Activated CD8-positive, alpha-beta memory T cell treated with anti-CD3 and anti-CD28 coated beads, Interleukin-2, amount 10 ng/mL, durations not matched to agents 7 days and 5 days (primary cell): ENCODE data around the gene PAX2. TPM values are rescaled to one million over a fixed set of nuclear protein-coding genes. Genes with fewer than 3 reads are reported as not detected.
A peak's percentile ranks its signal among the peaks of the same experiment; 100 is the strongest.

Experiments used
- ATAC-seq: fragments of 150-1000 bp; cut with Tn5 transposase; one replicate; pipeline ENCODE4 v1.10.0; 2021; ENCODE audit warnings: moderate library complexity
- CTCF ChIA-PET: fragments of 350-600 bp; sonication (Branson Sonifier 250); formaldehyde crosslinking; loops from one replicate; lab custom pipeline; 2021; ENCODE audit warnings: antibody characterized with exemption; lab: Charles Lee
- DNase-seq: peaks from one replicate; pipeline ENCODE4 v3.0.0-alpha.2; 2020
- H3K27ac Mint-ChIP-seq: one replicate; pipeline ENCODE4 v1.8.0; 2021; ENCODE audit warnings: mild to moderate bottlenecking, mixed read lengths
- H3K27me3 Mint-ChIP-seq: one replicate; pipeline ENCODE4 v1.8.0; 2021; ENCODE audit warnings: mixed read lengths
- H3K36me3 Mint-ChIP-seq: one replicate; pipeline ENCODE4 v1.8.0; 2021; ENCODE audit warnings: mild to moderate bottlenecking, mixed read lengths
- H3K4me1 Mint-ChIP-seq: one replicate; pipeline ENCODE4 v1.8.0; 2021; ENCODE audit warnings: mixed read lengths
- H3K4me3 Mint-ChIP-seq: one replicate; pipeline ENCODE4 v1.8.0; 2021; ENCODE audit warnings: mild to moderate bottlenecking, moderate library complexity, mixed read lengths
- H3K9me3 Mint-ChIP-seq: one replicate; pipeline ENCODE4 v1.8.0; 2022; ENCODE audit warnings: low read depth, mixed read lengths
- total RNA-seq, 2 experiments: library from RNA; stranded (reverse); gene quantifications; one replicate each; pipeline ENCODE4 v1.2.3, GENCODE V29; 2021

PAX2 gene
- total RNA-seq, 2 experiments from 2014 or later, result not detected

- CTCF ChIA-PET, result no interaction called here
- Mint-ChIP-seq H3K27ac (no peak overlapping the region), H3K4me3 (no peak overlapping the region), H3K4me1 (no peaks in the 10 kb centered on the region), H3K36me3 (no peaks in the 10 kb centered on the region), H3K9me3 (no peaks in the 10 kb centered on the region), H3K27me3 (peaks cover 78% of the 10 kb centered on the region)
- DNase-seq (no peak), ATAC-seq (no peak)
These were observed 72.0 kb downstream of the PAX2 start for GRCh38 chr10:100817268-100817839.

- ATAC-seq (no peak), DNase-seq (no peak)
- H3K27me3 Mint-ChIP-seq, result peaks cover 80% of the 10 kb centered on the region
- H3K9me3 Mint-ChIP-seq, result no peaks in the 10 kb centered on the region
- no peaks in the 10 kb centered on the region for H3K4me1 Mint-ChIP-seq
- CTCF ChIA-PET, result no interaction called here
- no peaks in the 10 kb centered on the region for H3K36me3 Mint-ChIP-seq
- H3K27ac Mint-ChIP-seq, result no peak overlapping the region
- H3K4me3 Mint-ChIP-seq, result no peak overlapping the region
These were observed 74.0 kb downstream of the PAX2 start for GRCh38 chr10:100819424-100819823.

- peaks cover 78% of the 10 kb centered on the region for H3K27me3 Mint-ChIP-seq
- no peaks in the 10 kb centered on the region for H3K9me3 Mint-ChIP-seq
- ATAC-seq (no peak), DNase-seq (no peak)
- peaks cover 4% of the 10 kb centered on the region for H3K4me1 Mint-ChIP-seq
- H3K4me3 Mint-ChIP-seq, result no peak overlapping the region
- CTCF ChIA-PET, result interaction anchor here (0.9 kb wide), 1 partner anchor 12 kb away, joined by 3 read pairs; no protein-coding TSS in a partner anchor
- H3K36me3 Mint-ChIP-seq, result no peaks in the 10 kb centered on the region
- H3K27ac Mint-ChIP-seq, result no peak overlapping the region
These were observed 77.8 kb downstream of the PAX2 start for GRCh38 chr10:100823194-100823593.

- Mint-ChIP-seq H3K4me3 (no peak overlapping the region), H3K4me1 (peaks cover 14% of the 10 kb centered on the region), H3K9me3 (no peaks in the 10 kb centered on the region), H3K27ac (no peak overlapping the region), H3K36me3 (no peaks in the 10 kb centered on the region), H3K27me3 (peaks cover 83% of the 10 kb centered on the region)
- no peak for DNase-seq
- CTCF ChIA-PET, result interaction anchor here (1.2 to 2.2 kb wide), 3 partner anchors 9 to 173 kb away, joined by 3 to 7 read pairs (median 7); no protein-coding TSS in a partner anchor
- ATAC-seq, result no peak
These were observed 79.5 kb downstream of the PAX2 start for GRCh38 chr10:100824886-100825285.

GRCh38 chr10:100825325-100825875 lies 80.0 kb downstream of the PAX2 start:
- H3K4me3 Mint-ChIP-seq, result no peak overlapping the region
- H3K4me1 Mint-ChIP-seq, result peaks cover 18% of the 10 kb centered on the region
- H3K36me3 Mint-ChIP-seq, result no peaks in the 10 kb centered on the region
- no peaks in the 10 kb centered on the region for H3K9me3 Mint-ChIP-seq
- ATAC-seq (no peak), DNase-seq (no peak)
- H3K27ac Mint-ChIP-seq, result no peak overlapping the region
- CTCF ChIA-PET, result interaction anchor here (1.4 to 2.2 kb wide), 3 partner anchors 11 to 172 kb away, joined by 7 read pairs; no protein-coding TSS in a partner anchor
- H3K27me3 Mint-ChIP-seq, result peaks cover 84% of the 10 kb centered on the region

GRCh38 chr10:100826031-100826651 lies 80.8 kb downstream of the PAX2 start:
- no peak overlapping the region for H3K27ac Mint-ChIP-seq

GRCh38 chr10:100826661-100826982 lies 81.2 kb downstream of the PAX2 start:
- H3K4me3 Mint-ChIP-seq, result peak overlapping the region; percentile 18

More at GRCh38 chr10:100826031-100826651, 80.8 kb downstream of the PAX2 start:
- Mint-ChIP-seq H3K27me3 (peaks cover 85% of the 10 kb centered on the region), H3K9me3 (no peaks in the 10 kb centered on the region), H3K36me3 (no peaks in the 10 kb centered on the region), H3K4me3 (no peak overlapping the region), H3K4me1 (peaks cover 21% of the 10 kb centered on the region)
- CTCF ChIA-PET, result interaction anchor here (1.4 to 2.2 kb wide), 3 partner anchors 11 to 171 kb away, joined by 7 read pairs; no protein-coding TSS in a partner anchor
- no peak for ATAC-seq
- DNase-seq, result no peak

GRCh38 chr10:100826983-100827818 lies 81.8 kb downstream of the PAX2 start:
- peak; percentile 50 for ATAC-seq
- Mint-ChIP-seq H3K36me3 (no peaks in the 10 kb centered on the region), H3K4me3 (peak overlapping the region; percentile 66), H3K27me3 (peaks cover 84% of the 10 kb centered on the region), H3K9me3 (no peaks in the 10 kb centered on the region), H3K4me1 (peaks cover 24% of the 10 kb centered on the region), H3K27ac (no peak overlapping the region)
- CTCF ChIA-PET, result interaction anchor here (0.7 kb wide), 1 partner anchor 21 kb away, joined by 3 read pairs; no protein-coding TSS in a partner anchor
- peak; percentile 46 for DNase-seq

More at GRCh38 chr10:100826661-100826982, 81.2 kb downstream of the PAX2 start:
- ATAC-seq, result peak; percentile 4
- no peak for DNase-seq
- H3K27me3 Mint-ChIP-seq, result peaks cover 84% of the 10 kb centered on the region
- peaks cover 21% of the 10 kb centered on the region for H3K4me1 Mint-ChIP-seq
- no peaks in the 10 kb centered on the region for H3K9me3 Mint-ChIP-seq
- CTCF ChIA-PET, result interaction anchor here (1.4 to 2.1 kb wide), 2 partner anchors 83 to 171 kb away, joined by 7 read pairs; no protein-coding TSS in a partner anchor
- H3K36me3 Mint-ChIP-seq, result no peaks in the 10 kb centered on the region
- no peak overlapping the region for H3K27ac Mint-ChIP-seq

- H3K27me3 Mint-ChIP-seq, result peaks cover 84% of the 10 kb centered on the region
- H3K27ac Mint-ChIP-seq, result peak overlapping the region; percentile 37
- H3K4me1 Mint-ChIP-seq, result peaks cover 24% of the 10 kb centered on the region
- H3K9me3 Mint-ChIP-seq, result no peaks in the 10 kb centered on the region
- no peaks in the 10 kb centered on the region for H3K36me3 Mint-ChIP-seq
- ATAC-seq (peak; percentile 53), DNase-seq (peak; percentile 57)
- CTCF ChIA-PET, result interaction anchor here (0.7 kb wide), 1 partner anchor 20 kb away, joined by 3 read pairs; no protein-coding TSS in a partner anchor
- peak overlapping the region; percentile 66 for H3K4me3 Mint-ChIP-seq
These were observed 82.7 kb downstream of the PAX2 start for GRCh38 chr10:100827819-100828737.

GRCh38 chr10:100828738-100829096 lies 83.3 kb downstream of the PAX2 start:
- ATAC-seq (peak; percentile 57), DNase-seq (peak; percentile 49)
- peaks cover 24% of the 10 kb centered on the region for H3K4me1 Mint-ChIP-seq
- H3K36me3 Mint-ChIP-seq, result no peaks in the 10 kb centered on the region
- CTCF ChIA-PET, result no interaction called here
- peak overlapping the region; percentile 66 for H3K4me3 Mint-ChIP-seq
- H3K27me3 Mint-ChIP-seq, result peaks cover 83% of the 10 kb centered on the region
- H3K27ac Mint-ChIP-seq, result no peak overlapping the region
- H3K9me3 Mint-ChIP-seq, result no peaks in the 10 kb centered on the region

- Mint-ChIP-seq H3K27me3 (peaks cover 82% of the 10 kb centered on the region), H3K4me1 (peaks cover 24% of the 10 kb centered on the region), H3K4me3 (peak overlapping the region; percentile 66), H3K27ac (no peak overlapping the region), H3K36me3 (no peaks in the 10 kb centered on the region), H3K9me3 (no peaks in the 10 kb centered on the region)
- ATAC-seq (no peak), DNase-seq (no peak)
- CTCF ChIA-PET, result no interaction called here
These were observed 83.9 kb downstream of the PAX2 start for GRCh38 chr10:100829097-100829870.
